Left colon (tissue), 2 donors: ENCODE results near the gene DDX17. TPM values are rescaled to one million over a fixed set of nuclear protein-coding genes. Genes with fewer than 3 reads are reported as not detected.

Experiments used
- ATAC-seq: fragments of 200-7000 bp; cut with Tn5 transposase; one replicate; pipeline ENCODE4 v1.9.1; 2020; ENCODE audit warnings: mild to moderate bottlenecking, moderate library complexity
- DNase-seq, 2 donors: peaks; one replicate each; pipeline ENCODE4 v3.0.0-alpha.2; 2020
- intact Hi-C, 2 donors: fragments of 100-400 bp; cut with DNase I in 1 of 2; cut with micrococcal nuclease in 1 of 2; formaldehyde crosslinking; loops; one replicate each; pipeline versions ENCODE4 v1.11.2 to v1.14.0; 2022; cut with DNase I, micrococcal nuclease
- total RNA-seq, 2 donors: library from RNA; stranded (reverse); fragmentation: NEBNext Ultra II Directional; extraction: Animal tissue kit (Norgen Biotek cat#: 25700); gene quantifications; one replicate each; pipeline ENCODE4 v1.2.1, GENCODE V29; 2021
- donor health status: DM: no; HTN: no; CAD: no.
- donor health status: DM: yes; HTN: yes; CAD: no.

DDX17 gene
- total RNA-seq, 2 donors from 2014 or later = 300 to 349 TPM

- ATAC-seq = peak; percentile 12
- intact Hi-C loops = no loop called here
- DNase-seq = no peak
Observed at GRCh38 chr22:38453996-38454352, 52.1 kb downstream of the DDX17 start.

DNA sequence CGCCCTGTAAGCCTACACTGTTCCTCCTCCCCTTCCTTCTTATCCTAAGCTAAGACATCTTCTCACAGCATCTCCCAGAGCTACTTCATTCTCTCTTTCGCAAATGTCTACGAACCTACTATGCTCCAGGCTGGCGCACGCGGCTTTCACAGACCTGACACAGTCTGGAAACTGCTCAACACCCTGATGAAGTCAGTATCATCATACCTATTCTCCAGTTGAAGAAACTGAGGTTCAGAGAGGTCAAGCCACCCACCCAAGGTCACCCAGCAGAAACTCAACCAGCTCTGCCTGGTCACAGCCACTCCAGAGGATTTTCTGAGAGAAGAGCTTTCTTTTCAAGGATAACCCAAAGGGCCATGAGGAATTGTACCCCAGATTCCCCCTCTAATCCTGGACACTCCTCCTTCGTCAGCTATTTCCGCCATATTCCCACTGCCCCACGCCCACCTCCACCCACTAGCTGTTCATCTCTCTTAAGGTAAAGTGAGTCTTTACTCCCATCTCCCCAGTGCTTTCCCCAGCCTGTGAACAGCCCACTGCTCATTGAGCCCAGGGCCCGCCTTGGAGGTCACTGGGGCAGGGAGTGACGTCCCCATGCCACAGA lies 52.9 kb downstream of the DDX17 start:
- intact Hi-C loops = no loop called here
- ATAC-seq = no peak
- DNase-seq = no peak

DNA sequence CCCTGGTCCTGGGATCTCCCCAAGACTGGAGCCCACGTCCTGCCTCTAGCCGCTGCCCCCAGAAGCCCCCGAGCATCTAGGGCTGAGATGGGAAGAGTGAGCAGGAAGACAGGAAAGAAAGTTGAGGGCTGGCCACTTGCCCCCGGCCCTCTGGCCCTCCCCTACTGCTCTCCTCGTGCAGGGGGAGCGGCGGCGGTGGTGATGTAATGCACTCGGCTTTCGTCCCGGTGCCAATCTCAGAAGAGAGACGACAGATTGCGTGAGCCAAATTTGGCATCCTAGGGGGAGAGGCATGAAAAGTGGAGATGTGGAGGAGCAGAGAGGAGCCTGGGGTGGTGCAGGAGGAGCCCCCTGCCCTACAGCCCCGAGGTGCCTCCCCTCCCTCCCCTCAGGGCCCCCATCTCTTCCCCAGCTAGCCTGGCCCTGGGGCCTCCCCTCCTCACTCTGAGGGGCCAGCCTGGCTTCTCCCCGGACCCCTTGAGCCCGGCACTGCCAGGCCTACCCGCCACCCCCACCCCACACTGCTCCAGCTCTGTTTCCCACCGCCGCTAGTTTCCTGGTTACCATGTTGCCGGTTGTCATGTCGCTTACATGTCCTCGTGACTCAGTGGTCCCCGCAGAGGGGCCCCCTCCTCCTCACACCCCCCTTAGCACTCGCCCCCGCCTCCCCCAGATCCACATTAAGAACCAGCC lies 53.6 kb downstream of the DDX17 start:
- intact Hi-C loops = no loop called here
- ATAC-seq (no peak), DNase-seq (no peak)

DNA sequence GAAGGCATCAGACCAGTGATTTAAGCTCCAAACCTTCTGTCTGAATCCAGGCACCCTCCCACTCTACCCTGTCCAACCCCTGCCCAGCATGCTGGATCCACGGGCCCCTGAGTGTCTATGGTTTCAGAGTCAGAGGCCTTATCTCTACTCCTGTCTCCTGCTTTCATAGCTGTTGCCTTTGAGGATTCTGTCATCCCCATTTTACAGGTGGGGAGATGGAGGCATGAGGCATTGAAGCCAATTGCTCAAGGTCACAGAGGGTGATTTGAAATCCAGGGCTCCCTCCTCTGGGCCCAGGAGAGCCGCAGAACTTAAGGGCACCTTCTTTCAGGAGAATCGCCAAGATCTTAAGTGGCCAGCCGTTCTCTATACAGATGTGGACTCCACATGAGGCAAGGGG lies 54.2 kb downstream of the DDX17 start:
- DNase-seq (no peak), ATAC-seq (no peak)
- intact Hi-C loops = no loop called here

DNA sequence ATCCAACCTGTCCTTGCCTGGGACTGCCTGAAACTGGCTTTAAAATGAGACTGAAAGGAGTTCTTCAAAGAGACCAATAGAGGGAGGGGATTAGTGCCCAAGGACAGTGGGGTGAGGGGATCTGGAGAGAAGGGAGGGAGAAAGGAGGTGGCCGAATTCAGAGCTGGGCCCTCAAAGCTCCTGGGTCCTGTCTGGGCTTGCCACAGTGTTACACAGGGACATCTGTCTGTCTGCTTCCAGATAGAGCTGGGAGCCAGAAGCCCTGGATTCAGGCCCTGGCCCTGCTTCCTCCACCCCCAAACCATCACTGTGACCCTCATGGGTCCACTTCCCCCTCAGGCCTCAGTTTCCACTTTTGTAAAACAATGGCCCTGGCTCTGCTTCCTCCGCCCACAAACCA lies 54.7 kb downstream of the DDX17 start:
- intact Hi-C loops = no loop called here
- ATAC-seq (no peak), DNase-seq (no peak)

- intact Hi-C loops = no loop called here
- no peak for ATAC-seq
Observed at GRCh38 chr22:38450234-38450797, 55.8 kb downstream of the DDX17 start.

GRCh38 chr22:38449776-38450175 lies 56.3 kb downstream of the DDX17 start:
- DNase-seq (no peak), ATAC-seq (no peak)
- intact Hi-C loops = no loop called here

More at GRCh38 chr22:38450234-38450797, 55.8 kb downstream of the DDX17 start:
- DNase-seq = no peak

DNA sequence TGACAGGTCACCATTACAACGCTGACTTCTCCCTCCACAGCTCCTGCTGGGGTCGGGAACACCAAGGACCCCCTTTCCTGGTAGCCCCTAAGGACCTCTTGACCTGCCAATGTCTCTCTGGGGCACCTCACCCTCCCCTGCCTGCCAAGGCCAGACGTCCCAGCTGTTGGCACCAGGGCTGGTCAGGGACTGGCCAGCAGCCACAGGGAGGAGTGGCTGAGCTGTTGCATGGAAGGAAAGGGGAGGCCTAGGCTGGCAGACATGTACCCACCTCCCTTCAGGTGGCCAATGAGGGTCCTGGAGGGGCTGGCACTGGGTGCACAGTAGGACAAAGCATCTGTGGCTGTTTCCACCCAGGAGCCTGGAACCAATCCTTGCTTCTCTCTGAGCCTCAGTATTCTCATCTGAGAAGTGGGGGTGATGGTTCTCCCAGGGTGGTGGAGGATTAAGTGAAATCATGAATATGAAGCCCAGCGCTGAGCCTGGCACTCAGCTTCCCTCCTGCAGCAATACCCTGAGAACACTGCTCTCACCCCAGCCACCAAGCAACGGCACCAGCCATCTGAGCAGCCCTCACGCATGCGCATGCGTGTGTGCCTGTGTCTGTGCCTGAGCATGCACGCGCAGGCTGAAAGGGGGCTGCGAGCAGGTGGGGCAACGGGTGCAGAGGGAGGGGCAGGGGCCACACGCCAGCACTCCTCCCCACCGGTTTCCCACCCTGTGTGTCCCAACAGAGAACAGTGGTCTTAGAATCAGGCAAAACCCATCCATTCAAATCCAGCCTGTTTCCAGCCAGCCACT lies 57.0 kb downstream of the DDX17 start:
- DNase-seq = no peak
- intact Hi-C loops = no loop called here
- no peak for ATAC-seq

DNA sequence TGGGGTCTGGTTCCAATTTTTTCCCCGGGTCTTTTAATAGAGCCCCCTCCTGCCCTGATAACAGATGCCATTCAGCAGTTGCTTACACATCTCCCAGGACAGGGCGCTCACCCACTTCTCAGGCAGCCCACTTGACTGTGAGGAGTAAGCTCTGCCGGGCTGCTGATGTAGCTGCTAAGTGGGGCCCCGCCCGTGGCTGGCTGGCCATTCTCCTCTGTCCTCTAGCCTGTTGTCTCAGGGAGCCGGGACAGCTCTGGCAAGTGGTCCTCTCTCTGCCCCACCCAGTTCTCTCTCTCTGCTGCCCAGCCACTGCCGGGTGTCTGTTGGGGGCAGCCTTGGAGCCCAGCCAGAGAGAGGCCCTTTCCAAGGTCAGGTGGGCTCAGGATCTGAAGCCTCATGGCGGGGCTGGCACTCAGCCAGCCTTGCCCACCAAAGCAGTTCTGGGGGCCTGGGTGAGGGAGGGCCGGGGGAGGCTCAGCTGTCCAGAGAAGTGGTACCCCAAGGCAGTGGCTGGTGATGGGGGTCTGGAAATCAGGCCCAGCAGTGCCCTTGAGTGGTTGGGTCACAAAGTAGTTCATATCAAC lies 60.0 kb downstream of the DDX17 start:
- no peak for DNase-seq
- intact Hi-C loops = no loop called here
- no peak for ATAC-seq

- ATAC-seq (no peak), DNase-seq (no peak)
- intact Hi-C loops = no loop called here
Observed at GRCh38 chr22:38444783-38445182, 61.3 kb downstream of the DDX17 start.

DNA sequence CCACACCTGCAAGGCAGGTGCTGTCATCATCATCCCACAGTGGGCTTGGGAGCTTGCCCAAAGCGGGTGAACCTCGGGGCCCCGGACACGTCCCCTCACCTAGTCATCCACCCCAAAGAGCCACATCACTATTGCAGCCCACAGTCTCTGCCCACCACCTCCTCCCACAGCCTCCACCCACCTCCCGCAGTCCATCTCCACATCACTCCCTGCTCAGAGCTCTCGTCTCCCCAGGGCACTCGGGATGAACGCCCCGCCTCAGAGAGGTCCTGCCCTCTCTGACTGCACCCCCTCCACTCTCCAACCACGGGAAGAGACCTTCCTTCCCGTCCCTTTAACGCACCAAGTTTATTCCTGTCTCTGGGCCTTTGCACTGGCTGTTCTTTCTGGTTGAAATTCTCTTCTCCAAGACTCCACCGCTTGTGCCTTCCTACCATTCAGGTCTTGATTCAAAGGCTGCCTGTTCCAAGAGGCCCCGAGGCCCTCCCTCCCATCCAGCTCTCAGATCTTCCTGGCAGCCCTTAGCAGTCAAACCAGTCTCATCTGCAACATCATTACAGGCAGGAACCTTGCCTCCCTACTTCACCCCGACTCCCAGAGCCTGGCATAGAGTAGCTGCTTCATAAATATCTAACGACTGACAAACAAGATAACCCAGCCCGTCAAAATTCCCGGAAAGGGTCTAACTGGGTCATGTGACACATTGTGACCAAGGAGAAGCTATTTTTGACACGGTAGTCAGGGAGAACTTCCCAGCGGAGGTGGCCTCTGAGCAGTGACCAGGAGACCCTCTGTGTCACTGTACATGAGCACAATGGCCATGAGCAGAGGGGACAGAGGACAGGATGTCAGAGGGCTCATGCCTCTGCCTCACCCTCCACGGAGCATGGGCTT lies 62.2 kb downstream of the DDX17 start:
- DNase-seq (no peak), ATAC-seq (no peak)
- intact Hi-C loops = no loop called here

DNA sequence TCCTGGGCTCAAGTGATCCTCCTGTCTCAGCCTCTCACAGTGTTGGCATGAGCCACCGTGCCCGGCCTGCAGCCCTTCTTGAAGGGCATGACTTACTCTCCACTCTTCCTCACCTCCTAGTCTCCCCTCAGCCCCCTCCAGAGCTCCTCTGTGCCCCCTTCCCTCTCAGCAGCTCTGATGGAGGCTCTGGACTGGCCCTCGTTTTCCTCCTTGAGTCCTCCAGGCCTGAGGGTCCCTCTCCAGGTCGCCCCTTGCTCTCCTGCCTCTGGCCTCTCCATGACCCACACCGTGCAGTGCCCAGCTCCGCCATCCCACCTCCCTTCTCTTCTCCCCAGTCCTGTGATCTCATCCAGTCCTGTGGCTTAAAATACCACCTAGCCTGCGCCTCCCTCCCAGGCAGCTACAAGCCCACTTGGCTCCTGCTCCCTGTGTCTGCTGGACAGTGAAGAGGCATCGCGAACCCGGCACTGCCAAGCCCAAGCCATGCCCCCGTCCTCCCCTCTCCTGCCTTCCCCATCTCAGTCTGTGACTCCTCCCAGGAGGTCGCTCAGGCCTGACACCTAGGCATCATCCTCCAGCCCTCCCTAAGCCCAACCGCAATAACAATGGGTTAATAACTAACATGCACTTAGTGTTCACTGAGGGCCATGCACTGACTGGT lies 63.0 kb downstream of the DDX17 start:
- ATAC-seq = no peak
- intact Hi-C loops = no loop called here
- DNase-seq = no peak

DNA sequence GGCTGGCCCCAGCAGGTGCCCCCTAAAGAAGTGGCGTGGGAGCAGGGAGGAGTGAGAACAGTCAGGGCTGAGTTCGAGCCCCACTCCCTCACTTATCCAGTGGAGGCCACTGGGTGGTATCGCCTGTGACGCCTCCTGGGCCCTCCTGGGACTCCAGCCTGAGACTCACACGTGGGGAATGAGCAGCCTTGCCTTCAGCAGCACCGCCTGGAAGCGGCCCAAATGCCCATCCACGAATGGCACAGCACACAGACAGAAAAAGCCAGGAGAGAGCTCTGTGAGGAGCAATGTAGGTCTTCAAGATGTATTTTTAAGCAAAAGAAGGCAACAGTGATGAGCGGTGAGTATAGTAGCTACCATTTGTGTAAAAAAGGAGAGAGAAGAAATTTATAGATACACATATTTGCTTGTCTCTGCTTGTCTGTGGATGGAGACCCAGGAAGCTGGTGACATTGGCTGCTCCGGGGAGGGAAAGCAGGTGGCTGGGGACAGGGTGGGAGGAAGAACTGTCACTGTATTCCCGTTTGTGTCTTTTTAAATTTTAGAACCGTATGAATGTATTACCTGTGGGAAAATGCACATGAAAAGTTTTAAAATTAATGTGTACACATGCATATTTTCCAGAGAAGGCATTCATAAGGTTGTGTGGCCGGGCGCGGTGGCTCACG lies 64.4 kb downstream of the DDX17 start:
- intact Hi-C loops = no loop called here

DNA sequence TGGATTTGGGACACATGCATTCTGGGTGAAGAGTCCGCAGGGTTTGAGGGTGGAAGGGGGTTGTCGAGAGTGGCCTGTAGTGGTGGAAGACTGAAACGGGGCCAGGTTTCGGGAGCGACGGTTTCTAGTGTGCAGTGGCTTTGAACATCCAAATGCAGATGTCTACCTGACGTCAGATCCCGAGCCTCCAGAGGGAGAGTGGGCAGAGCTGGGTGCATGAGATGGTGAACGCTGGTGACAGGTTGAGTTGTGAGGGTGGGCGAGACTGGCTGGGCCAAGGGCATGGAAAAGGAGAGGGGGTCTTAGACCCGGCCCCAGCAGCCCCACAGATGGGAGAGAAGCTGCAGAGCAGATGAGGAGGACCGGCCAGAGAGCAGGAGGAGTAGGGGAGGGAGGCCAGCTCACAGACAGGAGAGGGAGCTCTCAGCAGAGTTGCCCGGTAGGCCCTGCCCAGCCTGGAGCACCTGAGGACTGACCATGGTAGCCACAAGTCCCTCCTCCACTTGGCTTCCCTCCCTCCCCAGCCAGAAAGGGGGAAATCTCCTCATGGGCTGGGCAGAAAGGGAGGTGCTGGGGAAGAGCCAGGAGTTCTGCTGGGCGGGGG lies 65.3 kb downstream of the DDX17 start:
- ATAC-seq (no peak), DNase-seq (no peak)
- intact Hi-C loops = no loop called here

More for the DNA sequence above, 64.4 kb downstream of the DDX17 start:
- ATAC-seq (no peak), DNase-seq (no peak)

DNA sequence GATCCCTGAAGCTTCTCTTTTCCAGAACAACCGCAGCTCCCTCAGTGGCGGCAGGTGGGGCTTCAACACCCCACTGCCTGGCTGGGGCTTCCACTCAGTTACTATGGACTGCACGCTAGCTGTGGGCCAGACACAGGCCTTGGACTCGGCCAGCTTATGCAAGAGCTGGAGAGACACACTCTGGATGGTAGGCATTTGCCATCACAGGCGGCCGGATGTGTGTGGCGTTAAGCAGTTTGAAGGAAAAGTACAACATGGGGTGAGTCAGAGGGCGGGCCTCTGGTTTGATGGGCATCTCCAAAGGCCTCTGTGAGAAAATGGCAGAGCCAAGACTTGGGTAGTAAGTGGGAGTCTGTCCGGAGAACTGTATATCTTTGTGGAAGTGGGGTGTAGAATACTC lies 68.7 kb downstream of the DDX17 start:
- intact Hi-C loops = no loop called here
- DNase-seq (no peak), ATAC-seq (no peak)

GRCh38 chr22:38436629-38437395 lies 69.3 kb downstream of the DDX17 start:
- intact Hi-C loops = no loop called here
- ATAC-seq = no peak

More at GRCh38 chr22:38436629-38437395, 69.3 kb downstream of the DDX17 start:
- no peak for DNase-seq
